Lower leg skin (tissue), 4 donors: ENCODE measurements around the gene ZG16. TPM values are rescaled to one million over a fixed set of nuclear protein-coding genes. Genes with fewer than 3 reads are reported as not detected.

Experiments used
- DNase-seq, 2 donors: peaks; one replicate each; pipeline ENCODE4 v3.0.0-alpha.2; 2019; ENCODE audit warnings: low spot score in 2 of 2
- H3K4me3 ChIP-seq: fragments of 200-600 bp; sonication (generic); 2 replicates; pipeline ENCODE4 v1.5.1; 2017; ENCODE audit warnings: mild to moderate bottlenecking, low read depth; ENCODE audit not compliant: poor library complexity, severe bottlenecking
- POLR2A ChIP-seq, 2 donors: fragments of 450-650 bp; IDR thresholded peaks; one replicate each; pipeline ENCODE4 v1.6.1; 2016 to 2017; ENCODE audit warnings: antibody characterized with exemption in 2 of 2, mild to moderate bottlenecking in 1 of 2, moderate library complexity in 1 of 2
- WGBS, 2 donors: methylation state at CpG; one replicate each; pipeline ENCODE4 v1.1.5; 2018; 5-methylcytosine and 5-hydroxymethylcytosine counted together
- intact Hi-C: fragments of 100-400 bp; cut with DNase I; formaldehyde crosslinking; loops from one replicate; pipeline ENCODE4 v1.15.0; 2023; ENCODE audit warnings: low total_unique reads
- total RNA-seq, 4 donors: library from RNA; depleted of rRNA; stranded (reverse); fragments of >200 nt; gene quantifications; one replicate each; pipeline ENCODE4 v1.1.0, GENCODE V29; 2016
- TF ChIP-seq, protein P1 (sequence below), 3 donors: fragments of 450-650 bp; IDR thresholded peaks; one replicate each; pipeline ENCODE4 v1.5.1; 2016; ENCODE audit warnings: antibody characterized with exemption in 3 of 3, mild to moderate bottlenecking in 3 of 3, moderate library complexity in 2 of 3

Gene ZG16
- total RNA-seq, 4 donors from 2014 or later = not detected

- H3K4me3 ChIP-seq = no peak overlapping the region
- 68 to 73% methylated on average over 8 of the region's 8 CpGs for WGBS, 2 donors
- intact Hi-C loops = no loop called here
- DNase-seq = no peak
- TF ChIP-seq, protein P1, sequence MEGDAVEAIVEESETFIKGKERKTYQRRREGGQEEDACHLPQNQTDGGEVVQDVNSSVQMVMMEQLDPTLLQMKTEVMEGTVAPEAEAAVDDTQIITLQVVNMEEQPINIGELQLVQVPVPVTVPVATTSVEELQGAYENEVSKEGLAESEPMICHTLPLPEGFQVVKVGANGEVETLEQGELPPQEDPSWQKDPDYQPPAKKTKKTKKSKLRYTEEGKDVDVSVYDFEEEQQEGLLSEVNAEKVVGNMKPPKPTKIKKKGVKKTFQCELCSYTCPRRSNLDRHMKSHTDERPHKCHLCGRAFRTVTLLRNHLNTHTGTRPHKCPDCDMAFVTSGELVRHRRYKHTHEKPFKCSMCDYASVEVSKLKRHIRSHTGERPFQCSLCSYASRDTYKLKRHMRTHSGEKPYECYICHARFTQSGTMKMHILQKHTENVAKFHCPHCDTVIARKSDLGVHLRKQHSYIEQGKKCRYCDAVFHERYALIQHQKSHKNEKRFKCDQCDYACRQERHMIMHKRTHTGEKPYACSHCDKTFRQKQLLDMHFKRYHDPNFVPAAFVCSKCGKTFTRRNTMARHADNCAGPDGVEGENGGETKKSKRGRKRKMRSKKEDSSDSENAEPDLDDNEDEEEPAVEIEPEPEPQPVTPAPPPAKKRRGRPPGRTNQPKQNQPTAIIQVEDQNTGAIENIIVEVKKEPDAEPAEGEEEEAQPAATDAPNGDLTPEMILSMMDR (IDR thresholded peaks at IDR 0.05) = no peak
- TF ChIP-seq POLR2A (IDR thresholded peaks at IDR 0.05) = no peak
These were observed 26.0 kb downstream of the ZG16 start for GRCh38 chr16:29804020-29804419.

- intact Hi-C loops = no loop called here
- peak overlapping the region; percentile 84 for H3K4me3 ChIP-seq
- WGBS, 2 donors = 4 to 10% methylated on average over 22 to 23 of the region's 26 CpGs
- TF ChIP-seq, protein P1 (IDR thresholded peaks at IDR 0.05) = no peak
- no peak for TF ChIP-seq POLR2A (IDR thresholded peaks at IDR 0.05)
- DNase-seq = peak in 1 of 2 donors; percentile 88
These were observed 26.6 kb downstream of the ZG16 start for GRCh38 chr16:29804455-29805231.

DNA sequence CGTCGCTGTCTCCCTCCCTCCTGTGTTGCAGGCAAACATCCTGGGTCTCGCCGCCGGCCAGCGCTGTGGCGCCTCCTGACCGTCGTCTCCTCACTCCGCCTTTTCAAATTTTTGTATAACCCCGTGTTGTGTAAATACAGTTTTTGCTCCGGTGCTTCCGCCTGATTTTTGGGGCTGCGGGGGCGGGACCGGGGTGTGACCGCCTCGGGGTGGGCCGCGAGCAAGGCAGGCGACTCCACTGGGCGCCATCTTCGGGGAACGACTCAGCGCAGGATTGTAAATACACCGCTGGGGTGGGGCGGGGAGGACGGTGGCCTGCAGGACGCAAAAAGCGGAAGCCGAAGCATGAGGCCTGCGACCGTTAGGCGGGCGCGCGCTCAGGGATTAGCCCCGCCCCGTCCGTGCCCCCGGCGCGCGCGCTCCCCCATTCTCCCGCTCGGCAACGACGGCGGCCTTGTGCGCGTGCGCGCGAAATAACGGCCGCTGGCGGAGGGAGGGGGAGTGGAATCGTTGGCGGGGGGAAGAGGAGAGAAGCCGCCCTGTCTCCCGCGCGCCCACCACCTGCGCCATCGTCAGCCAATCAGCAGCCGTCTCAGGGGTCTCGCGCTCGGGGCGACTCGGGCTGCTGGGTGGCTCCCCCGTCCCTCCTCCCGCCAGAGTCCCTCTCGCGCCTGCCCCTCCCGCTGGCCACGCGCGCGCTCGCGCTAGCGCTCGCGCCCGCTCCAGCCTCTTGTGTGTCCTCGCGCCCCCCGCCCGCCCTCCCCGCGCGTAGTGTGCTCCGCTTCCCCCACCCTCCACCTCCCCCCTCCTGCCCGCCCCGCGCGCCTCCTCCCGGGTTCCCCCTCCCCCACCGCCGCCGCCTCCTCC lies 27.4 kb downstream of the ZG16 start:
- WGBS, 2 donors = 1% methylated on average over 44 to 63 of the region's 103 CpGs
- H3K4me3 ChIP-seq = peak overlapping the region; percentile 84
- TF ChIP-seq, protein P1 (IDR thresholded peaks at IDR 0.05) = no peak
- peak in 1 of 2 donors; percentile 89 for TF ChIP-seq POLR2A (IDR thresholded peaks at IDR 0.05)
- DNase-seq = peak; percentile 97 to 99
- intact Hi-C loops = no loop called here

- DNase-seq = no peak
- WGBS, 2 donors = 0% methylated on average over 3 of the region's 67 CpGs; no CpG with 5 or more reads in 1 of the 2 donors
- intact Hi-C loops = no loop called here
- H3K4me3 ChIP-seq = peak within 1 kb of the TSS; percentile 71
- no peak for TF ChIP-seq POLR2A (IDR thresholded peaks at IDR 0.05)
- TF ChIP-seq, protein P1 (IDR thresholded peaks at IDR 0.05) = no peak
These were observed 28.1 kb downstream of the ZG16 start, which contains the start of gene MAZ for GRCh38 chr16:29806099-29806579. Gene MAZ (plus strand): TSS chr16:29806529. CDS start chr16:29806702, 173 bp downstream.

- intact Hi-C loops = no loop called here
These were observed 28.8 kb downstream of the ZG16 start for GRCh38 chr16:29806641-29807425.

More at GRCh38 chr16:29806641-29807425, 28.8 kb downstream of the ZG16 start:
- TF ChIP-seq, protein P1 (IDR thresholded peaks at IDR 0.05) = no peak
- TF ChIP-seq POLR2A (IDR thresholded peaks at IDR 0.05) = no peak
- DNase-seq = peak in 1 of 2 donors; percentile 92
- H3K4me3 ChIP-seq = peak overlapping the region; percentile 71
- WGBS, 2 donors = 1 to 3% methylated on average over 11 to 49 of the region's 99 CpGs
